Measurements from ENCODE around the gene FBXL7. TPM values are rescaled to one million over a fixed set of nuclear protein-coding genes. Genes with fewer than 3 reads are reported as not detected.

The FBXL7 gene
- total RNA-seq, 2 experiments from 2014 or later = not detected

DNA sequence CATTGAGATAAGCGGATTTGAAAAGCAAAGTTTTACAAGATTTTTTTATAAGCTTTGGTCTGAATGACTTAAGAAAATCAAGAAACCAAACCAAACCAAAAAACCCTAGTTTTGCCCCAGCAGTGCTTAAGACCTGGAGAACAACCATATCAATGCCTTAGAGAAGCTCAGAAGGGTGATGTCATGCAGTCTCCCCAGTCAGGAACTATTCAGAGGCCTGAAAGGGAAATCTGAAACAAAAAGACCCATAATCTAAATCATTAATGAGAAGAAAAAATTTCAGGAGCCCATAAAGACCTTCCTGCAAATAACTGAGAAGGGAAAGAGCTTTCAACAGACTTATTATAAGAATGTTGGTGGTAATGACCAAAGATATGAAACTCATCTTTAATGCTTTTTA lies 399.5 kb downstream of the FBXL7 start:
- ChIA-PET CTCF (ENCODE audit: unreplicated experiment) (no interaction called here), POLR2A (no interaction called here)
- H3K27ac ChIP-seq (ENCODE audit: low read depth, low read length, poor library complexity, severe bottlenecking) = no peak overlapping the region
- no peak overlapping the region for H2AFZ ChIP-seq (ENCODE audit: low read length)
- H3K79me2 ChIP-seq (ENCODE audit: insufficient read depth, low read depth, low read length) = no peaks in the 10 kb centered on the region
- BruUV-seq (replicated peaks) = no TSS peak
- H3K9me2 ChIP-seq (ENCODE audit: insufficient read depth, low read length) = no peaks in the 10 kb centered on the region
- intact Hi-C loops (cut with micrococcal nuclease; ENCODE audit: unreplicated experiment) = no loop called here
- H3K4me3 ChIP-seq (ENCODE audit: low read depth, low read length, poor library complexity, severe bottlenecking) = no peak overlapping the region
- H3K4me1 ChIP-seq (ENCODE audit: insufficient read depth, low read length, poor library complexity, severe bottlenecking) = no peaks in the 10 kb centered on the region
- H3K4me2 ChIP-seq (ENCODE audit: low read length) = no peak overlapping the region
- no peaks in the 10 kb centered on the region for H4K20me1 ChIP-seq (ENCODE audit: insufficient read depth, low read length)
- H3K36me3 ChIP-seq (ENCODE audit: insufficient read depth, low read length) = no peaks in the 10 kb centered on the region
- 0 out of 2 replicates have a peak, but pooled peaks cover 4% of the 10 kb centered on the region for H3K9me3 ChIP-seq (ENCODE audit: low read length)
- TF ChIP-seq, protein P1, sequence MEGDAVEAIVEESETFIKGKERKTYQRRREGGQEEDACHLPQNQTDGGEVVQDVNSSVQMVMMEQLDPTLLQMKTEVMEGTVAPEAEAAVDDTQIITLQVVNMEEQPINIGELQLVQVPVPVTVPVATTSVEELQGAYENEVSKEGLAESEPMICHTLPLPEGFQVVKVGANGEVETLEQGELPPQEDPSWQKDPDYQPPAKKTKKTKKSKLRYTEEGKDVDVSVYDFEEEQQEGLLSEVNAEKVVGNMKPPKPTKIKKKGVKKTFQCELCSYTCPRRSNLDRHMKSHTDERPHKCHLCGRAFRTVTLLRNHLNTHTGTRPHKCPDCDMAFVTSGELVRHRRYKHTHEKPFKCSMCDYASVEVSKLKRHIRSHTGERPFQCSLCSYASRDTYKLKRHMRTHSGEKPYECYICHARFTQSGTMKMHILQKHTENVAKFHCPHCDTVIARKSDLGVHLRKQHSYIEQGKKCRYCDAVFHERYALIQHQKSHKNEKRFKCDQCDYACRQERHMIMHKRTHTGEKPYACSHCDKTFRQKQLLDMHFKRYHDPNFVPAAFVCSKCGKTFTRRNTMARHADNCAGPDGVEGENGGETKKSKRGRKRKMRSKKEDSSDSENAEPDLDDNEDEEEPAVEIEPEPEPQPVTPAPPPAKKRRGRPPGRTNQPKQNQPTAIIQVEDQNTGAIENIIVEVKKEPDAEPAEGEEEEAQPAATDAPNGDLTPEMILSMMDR (conservative IDR thresholded peaks at IDR 0.05; ENCODE audit: low read length) = no peak
- TF ChIP-seq EZH2phosphoT487 (IDR thresholded peaks at IDR 0.05; ENCODE audit: borderline replicate concordance, low read depth, low read length) = no peak
- no peak for DNase-seq (ENCODE audit: low spot score)

DNA sequence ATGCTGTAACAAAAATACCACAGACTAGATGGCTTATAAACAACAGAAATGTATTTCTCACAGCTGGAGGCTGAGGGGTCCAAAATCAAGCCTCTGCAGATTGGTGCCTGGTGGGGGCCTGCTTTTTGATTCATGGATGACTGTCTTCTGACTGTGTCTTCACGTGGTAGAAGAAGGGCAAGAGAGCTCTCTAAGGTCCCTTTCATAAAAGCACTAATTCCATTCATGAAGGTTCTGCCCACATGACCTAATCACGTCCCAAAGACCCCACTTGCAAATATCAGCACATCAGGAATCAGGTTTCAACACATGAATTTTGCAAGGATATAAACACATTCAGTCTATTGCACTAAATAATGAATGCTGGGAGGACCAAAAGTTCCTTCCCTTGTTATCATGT lies 401.2 kb downstream of the FBXL7 start:
- Histone ChIP-seq H2AFZ (ENCODE audit: low read length) (no peak overlapping the region), H3K9me3 (ENCODE audit: low read length) (0 out of 2 replicates have a peak, but pooled peaks cover 4% of the 10 kb centered on the region), H3K9me2 (ENCODE audit: insufficient read depth, low read length) (no peaks in the 10 kb centered on the region), H3K27ac (ENCODE audit: low read depth, low read length, poor library complexity, severe bottlenecking) (no peak overlapping the region), H3K4me1 (ENCODE audit: insufficient read depth, low read length, poor library complexity, severe bottlenecking) (no peaks in the 10 kb centered on the region), H3K4me3 (ENCODE audit: low read depth, low read length, poor library complexity, severe bottlenecking) (no peak overlapping the region), H3K36me3 (ENCODE audit: insufficient read depth, low read length) (no peaks in the 10 kb centered on the region), H3K79me2 (ENCODE audit: insufficient read depth, low read depth, low read length) (no peaks in the 10 kb centered on the region), H4K20me1 (ENCODE audit: insufficient read depth, low read length) (no peaks in the 10 kb centered on the region), H3K4me2 (ENCODE audit: low read length) (no peak overlapping the region)
- intact Hi-C loops (cut with micrococcal nuclease; ENCODE audit: unreplicated experiment) = no loop called here
- no TSS peak for BruUV-seq (replicated peaks)
- CTCF ChIA-PET (ENCODE audit: unreplicated experiment) = no interaction called here
- TF ChIP-seq EZH2phosphoT487 (IDR thresholded peaks at IDR 0.05; ENCODE audit: borderline replicate concordance, low read depth, low read length) = no peak
- TF ChIP-seq, protein P1 (conservative IDR thresholded peaks at IDR 0.05; ENCODE audit: low read length) = no peak
- POLR2A ChIA-PET = no interaction called here
- no peak for DNase-seq (ENCODE audit: low spot score)

DNA sequence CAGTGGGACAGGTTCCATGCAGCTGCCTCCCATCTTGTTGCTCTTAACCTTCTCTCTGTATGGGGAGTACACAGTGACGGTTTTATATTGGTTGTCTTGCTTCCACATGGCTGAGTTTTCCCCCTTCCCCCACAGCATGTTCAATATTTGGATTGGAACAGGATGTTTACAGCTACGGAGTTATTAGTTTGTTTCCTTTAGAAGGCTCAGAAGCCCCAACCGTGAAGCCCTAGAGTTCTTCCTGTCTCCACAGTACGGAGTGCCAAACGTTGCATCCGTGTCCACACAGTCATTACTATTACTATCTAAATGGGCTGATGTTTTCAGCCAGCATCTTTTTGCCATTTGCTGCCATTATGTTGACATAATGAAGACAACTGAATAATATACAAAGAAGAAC lies 402.1 kb downstream of the FBXL7 start:
- intact Hi-C loops (cut with micrococcal nuclease; ENCODE audit: unreplicated experiment) = no loop called here
- ChIA-PET CTCF (ENCODE audit: unreplicated experiment) (no interaction called here), POLR2A (interaction anchor here (1.0 kb wide), 1 partner anchor 25 kb away, joined by 4 read pairs; no protein-coding TSS in a partner anchor)
- DNase-seq (ENCODE audit: low spot score) = no peak
- TF ChIP-seq EZH2phosphoT487 (IDR thresholded peaks at IDR 0.05; ENCODE audit: borderline replicate concordance, low read depth, low read length) = no peak
- TF ChIP-seq, protein P1 (conservative IDR thresholded peaks at IDR 0.05; ENCODE audit: low read length) = no peak
- Histone ChIP-seq H3K36me3 (ENCODE audit: insufficient read depth, low read length) (no peaks in the 10 kb centered on the region), H4K20me1 (ENCODE audit: insufficient read depth, low read length) (no peaks in the 10 kb centered on the region), H3K4me3 (ENCODE audit: low read depth, low read length, poor library complexity, severe bottlenecking) (no peak overlapping the region), H2AFZ (ENCODE audit: low read length) (no peak overlapping the region), H3K4me1 (ENCODE audit: insufficient read depth, low read length, poor library complexity, severe bottlenecking) (no peaks in the 10 kb centered on the region), H3K27ac (ENCODE audit: low read depth, low read length, poor library complexity, severe bottlenecking) (no peak overlapping the region), H3K9me3 (ENCODE audit: low read length) (no peaks in the 10 kb centered on the region), H3K4me2 (ENCODE audit: low read length) (no peak overlapping the region), H3K9me2 (ENCODE audit: insufficient read depth, low read length) (no peaks in the 10 kb centered on the region), H3K79me2 (ENCODE audit: insufficient read depth, low read depth, low read length) (no peaks in the 10 kb centered on the region)
- BruUV-seq (replicated peaks) = no TSS peak
